PC-9 (cell line): Measurements from ENCODE around the gene EI24. TPM values are rescaled to one million over a fixed set of nuclear protein-coding genes. Genes with fewer than 3 reads are reported as not detected.

Experiments used
- BruUV-seq: library from RNA; stranded (reverse); fragments of 400-500 nt; replicated peaks from 2 replicates; lab custom pipeline; 2021; lab: Mats Ljungman, UMichigan
- CTCF ChIA-PET: fragments of 300-600 bp; sonication (Branson Sonifier 250); formaldehyde crosslinking; loops from one replicate; lab custom pipeline; 2022; ENCODE audit warnings: antibody characterized with exemption; lab: Charles Lee
- POLR2A ChIA-PET: fragments of 300-600 bp; sonication (Branson Sonifier 250); formaldehyde crosslinking; loops from one replicate; lab custom pipeline; 2022; ENCODE audit warnings: antibody characterized with exemption; ENCODE audit not compliant: unreplicated experiment; lab: Charles Lee
- DNase-seq, 2 experiments: peaks; one replicate each; pipeline versions ENCODE4 v3.0.0 to v3.0.0-alpha.2; 2015 to 2022; ENCODE audit warnings: mixed read lengths in 1 of 2
- H2AFZ ChIP-seq: fragments of 200-600 bp; sonication (generic); 2 replicates; pipeline ENCODE4 v1.8.1; 2017; ENCODE audit warnings: antibody characterized with exemption
- H3F3A ChIP-seq: fragments of 200-600 bp; sonication (generic); 2 replicates; pipeline ENCODE4 v1.8.1; 2017; ENCODE audit warnings: antibody characterized with exemption, mild to moderate bottlenecking, low read depth; ENCODE audit not compliant: insufficient read depth
- H3K27ac ChIP-seq: fragments of 200-600 bp; sonication (generic); 2 replicates; pipeline ENCODE4 v1.6.1; 2016; ENCODE audit warnings: mixed run types
- H3K27me3 ChIP-seq: fragments of 200-600 bp; sonication (generic); 2 replicates; pipeline ENCODE4 v1.6.1; 2016; ENCODE audit warnings: low read depth, mixed run types; ENCODE audit not compliant: insufficient read depth
- H3K36me3 ChIP-seq: fragments of 200-600 bp; sonication (generic); 2 replicates; pipeline ENCODE4 v1.6.1; 2016; ENCODE audit warnings: low read depth, mixed run types
- H3K4me1 ChIP-seq: fragments of 200-600 bp; sonication (generic); replicated peaks from 2 replicates; pipeline ENCODE4 v1.6.1; 2016; ENCODE audit warnings: mixed run types; ENCODE audit not compliant: insufficient read depth
- H3K4me2 ChIP-seq: fragments of 200-600 bp; sonication (generic); 2 replicates; pipeline ENCODE4 v1.6.1; 2017; ENCODE audit warnings: mixed run types
- H3K4me3 ChIP-seq: fragments of 200-600 bp; sonication (generic); 2 replicates; pipeline ENCODE4 v1.6.1; 2016; ENCODE audit warnings: mixed run types
- H3K79me2 ChIP-seq: fragments of 200-600 bp; sonication (generic); 2 replicates; pipeline ENCODE4 v1.6.1; 2017; ENCODE audit warnings: low read depth, mixed run types
- H3K9me2 ChIP-seq: fragments of 200-600 bp; sonication (generic); 2 replicates; pipeline ENCODE4 v1.8.1; 2017; ENCODE audit warnings: mild to moderate bottlenecking; ENCODE audit not compliant: insufficient read depth
- H3K9me3 ChIP-seq: fragments of 200-600 bp; sonication (generic); 2 replicates; pipeline ENCODE4 v1.8.1; 2016; ENCODE audit warnings: low read depth; ENCODE audit not compliant: insufficient read depth
- H4K20me1 ChIP-seq: fragments of 200-600 bp; sonication (generic); 2 replicates; pipeline ENCODE4 v1.8.1; 2017; ENCODE audit not compliant: insufficient read depth
- CTCF ChIP-seq: fragments of 200-600 bp; sonication (generic); conservative IDR thresholded peaks from 2 replicates; pipeline ENCODE4 v1.6.1; 2017; ENCODE audit warnings: mixed run types, antibody characterized with exemption, mild to moderate bottlenecking, moderate library complexity
- EZH2 ChIP-seq: fragments of 200-600 bp; sonication (generic); IDR thresholded peaks from 2 replicates; pipeline ENCODE4 v1.8.0; 2017; ENCODE audit warnings: antibody characterized with exemption, low read depth
- intact Hi-C: fragments of 100-400 bp; cut with micrococcal nuclease; formaldehyde crosslinking; loops from one replicate; pipeline ENCODE4 v1.10.0; 2022; ENCODE audit not compliant: unreplicated experiment
- total RNA-seq: library from RNA; stranded (reverse); gene quantifications from 2 replicates; pipeline ENCODE4 v1.2.3, GENCODE V29; 2021

The EI24 gene
- total RNA-seq, 1 experiment from 2014 or later, result 88.2 TPM

GRCh38 chr11:125618383-125618782 lies 49.1 kb downstream of the EI24 start:
- Histone ChIP-seq H3K4me2 (no peak overlapping the region), H3K27me3 (no peaks in the 10 kb centered on the region), H3K4me3 (no peak overlapping the region), H3F3A (peaks cover 24% of the 10 kb centered on the region), H3K27ac (no peak overlapping the region), H3K9me3 (no peaks in the 10 kb centered on the region), H2AFZ (no peak overlapping the region), H3K4me1 (no peaks in the 10 kb centered on the region), H3K9me2 (no peaks in the 10 kb centered on the region), H4K20me1 (peaks cover 6% of the 10 kb centered on the region; the same call in 1 of the 2 replicates), H3K36me3 (peaks cover 57% of the 10 kb centered on the region), H3K79me2 (no peaks in the 10 kb centered on the region)
- ChIA-PET CTCF (no interaction called here), POLR2A (no interaction called here)
- DNase-seq, result no peak
- no TSS peak for BruUV-seq
- intact Hi-C loops, result no loop called here
- no peak for TF ChIP-seq EZH2
- no peak for TF ChIP-seq CTCF

DNA sequence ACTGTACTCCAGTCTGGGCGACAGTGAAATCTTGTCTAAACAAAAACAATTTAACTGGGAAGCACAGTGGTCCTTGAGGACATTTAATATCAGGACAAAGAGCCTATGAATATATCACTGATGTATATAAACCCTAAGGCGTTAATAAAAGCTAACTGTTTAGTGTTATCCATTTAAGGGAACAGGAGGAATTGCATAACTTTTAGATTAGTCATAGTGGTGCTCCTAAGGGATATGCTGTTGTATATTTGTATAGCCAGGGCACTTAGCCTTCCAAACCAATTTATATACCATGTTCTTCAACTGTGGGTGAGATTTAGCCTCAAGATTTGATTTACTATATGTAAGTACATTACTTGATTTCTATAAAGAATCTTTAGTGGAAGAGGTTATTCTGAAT lies 52.7 kb downstream of the EI24 start:
- Histone ChIP-seq H2AFZ (no peak overlapping the region), H3K9me3 (no peaks in the 10 kb centered on the region), H3K4me3 (no peak overlapping the region), H3F3A (peaks cover 37% of the 10 kb centered on the region), H3K4me2 (no peak overlapping the region), H3K27ac (no peak overlapping the region), H3K79me2 (peaks cover 2% of the 10 kb centered on the region; the same call in 1 of the 2 replicates), H3K27me3 (no peaks in the 10 kb centered on the region), H3K9me2 (no peaks in the 10 kb centered on the region), H3K4me1 (peaks cover 8% of the 10 kb centered on the region), H3K36me3 (peaks cover 46% of the 10 kb centered on the region), H4K20me1 (no peaks in the 10 kb centered on the region)
- peak in 1 of 2 experiments; percentile 52 for DNase-seq
- ChIA-PET POLR2A (interaction anchor here (0.6 kb wide), 1 partner anchor 239 kb away, joined by 4 read pairs; no protein-coding TSS in a partner anchor), CTCF (no interaction called here)
- no peak for TF ChIP-seq EZH2
- no peak for TF ChIP-seq CTCF
- intact Hi-C loops, result no loop called here
- BruUV-seq, result no TSS peak

GRCh38 chr11:125623064-125623463 lies 53.8 kb downstream of the EI24 start:
- BruUV-seq, result no TSS peak
- Histone ChIP-seq H3K27me3 (no peaks in the 10 kb centered on the region), H3K9me3 (no peaks in the 10 kb centered on the region), H3K4me1 (peaks cover 15% of the 10 kb centered on the region), H3K79me2 (peaks cover 13% of the 10 kb centered on the region), H4K20me1 (no peaks in the 10 kb centered on the region), H3F3A (peaks cover 35% of the 10 kb centered on the region), H3K4me3 (no peak overlapping the region), H3K36me3 (peaks cover 43% of the 10 kb centered on the region), H2AFZ (no peak overlapping the region), H3K4me2 (no peak overlapping the region), H3K9me2 (no peaks in the 10 kb centered on the region), H3K27ac (no peak overlapping the region)
- DNase-seq, result no peak
- ChIA-PET POLR2A (interaction anchor here (0.6 kb wide), 1 partner anchor 32 kb away, joined by 5 read pairs; no protein-coding TSS in a partner anchor), CTCF (interaction anchor here (0.6 kb wide), 1 partner anchor 97 kb away, joined by 5 read pairs; no protein-coding TSS in a partner anchor)
- intact Hi-C loops, result no loop called here
- TF ChIP-seq EZH2 (no peak), CTCF (no peak)
